Activated naive CD8-positive, alpha-beta T cell treated with anti-CD3 and anti-CD28 coated beads, Interleukin-2, amount 50 U/mL, for 16 hours (primary cell): ENCODE measurements around the gene RNF212.
A peak's percentile ranks its signal among the peaks of the same experiment; 100 is the strongest.
"Not testable (repeated sequence)": the region's sequence is repeated elsewhere in the genome, so short reads cannot be mapped to it uniquely, and the experiment has no call there.

Experiments used
- DNase-seq: peaks from one replicate; pipeline ENCODE4 v3.0.0-alpha.2; 2020; ENCODE audit warnings: low read depth, low spot score

Gene RNF212

DNA sequence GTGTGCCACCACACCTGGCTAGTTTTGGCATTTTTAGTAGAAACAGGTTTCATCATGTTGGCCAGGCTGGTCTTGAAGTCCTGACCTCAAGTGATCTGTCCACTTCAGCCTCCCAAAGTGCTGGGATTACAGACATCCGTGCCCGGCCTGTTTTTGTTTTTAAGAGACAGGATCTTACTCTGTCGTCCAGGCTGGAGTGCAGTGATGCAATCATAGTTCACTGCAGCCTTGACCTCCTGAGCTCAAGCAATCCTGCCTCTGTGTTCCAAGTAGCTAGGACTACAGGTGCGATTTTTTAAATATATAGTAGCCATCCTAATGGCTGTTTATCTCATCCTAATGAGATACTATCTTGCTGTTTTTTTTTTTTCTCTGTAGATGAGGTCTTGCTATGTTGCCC, 47.6 kb downstream of the RNF212 start:
- DNase-seq, result no peak

DNA sequence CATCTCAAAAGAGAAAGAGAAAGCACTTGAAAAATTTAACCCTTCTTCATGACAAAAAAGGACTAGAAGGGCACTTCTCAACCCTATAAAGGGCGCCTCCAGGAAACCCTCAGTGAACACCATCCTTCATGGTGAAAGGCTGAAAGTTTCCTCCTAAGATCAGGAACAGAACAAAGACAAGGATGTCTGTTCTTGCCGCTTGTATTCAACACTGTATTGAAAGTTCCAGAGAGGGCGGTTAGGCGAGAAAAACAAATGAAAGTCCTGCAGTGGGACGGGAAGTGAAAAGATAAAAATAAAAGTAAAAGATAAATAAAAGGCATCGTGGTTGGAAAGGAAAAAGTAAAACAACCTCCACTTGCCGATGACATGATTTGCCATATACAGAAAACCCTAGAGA, 50.9 kb downstream of the RNF212 start:
- no peak for DNase-seq

DNA sequence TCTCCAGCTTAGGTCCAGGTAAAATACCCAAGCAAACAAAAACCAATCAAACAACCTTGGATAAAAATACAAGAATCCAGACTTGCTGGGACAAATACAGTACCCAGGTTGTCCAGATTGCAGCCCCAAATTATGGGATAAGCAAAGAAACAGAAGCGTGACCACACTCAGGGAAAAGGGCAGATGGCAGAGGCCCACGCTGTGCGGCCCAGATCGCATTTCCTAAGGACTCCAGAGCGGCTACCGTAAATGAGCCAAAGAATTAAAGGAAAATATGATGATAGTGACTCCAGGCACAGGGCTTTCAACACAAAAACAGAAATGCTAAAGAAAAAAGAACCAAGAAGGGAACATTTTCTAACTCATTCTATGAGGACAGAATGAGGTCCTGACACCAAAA, 51.6 kb downstream of the RNF212 start:
- no peak for DNase-seq

DNA sequence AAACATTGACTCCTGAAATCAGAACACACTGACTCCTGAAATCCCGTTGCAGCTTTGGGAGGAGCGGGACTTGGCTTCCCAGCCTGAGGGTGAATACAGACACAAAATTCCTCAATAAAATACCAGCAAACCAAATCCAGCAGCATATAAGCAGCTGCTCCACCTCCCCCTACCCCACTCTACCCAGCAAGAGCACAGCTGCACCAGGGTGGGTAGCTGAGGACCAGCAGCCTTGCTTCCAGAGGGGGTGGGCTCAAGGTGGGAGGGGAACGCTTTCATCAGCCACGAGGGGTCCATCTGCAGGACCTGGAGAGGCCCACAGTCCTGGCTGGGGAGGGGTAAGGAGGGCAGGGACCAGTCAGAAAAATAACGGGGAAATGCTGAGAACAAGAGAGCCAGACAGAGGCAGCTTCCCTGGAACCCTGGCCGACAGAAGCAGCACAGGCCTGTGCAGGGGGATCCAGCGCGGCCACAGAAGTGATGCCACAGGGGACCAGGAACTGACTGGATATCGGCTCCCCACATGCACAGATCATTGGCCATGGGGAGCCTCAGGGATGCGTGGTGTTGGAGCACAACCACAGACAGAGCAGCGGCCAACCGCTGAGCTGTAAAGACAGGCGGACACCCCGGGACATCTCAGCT, 52.2 kb downstream of the RNF212 start:
- no peak for DNase-seq

DNA sequence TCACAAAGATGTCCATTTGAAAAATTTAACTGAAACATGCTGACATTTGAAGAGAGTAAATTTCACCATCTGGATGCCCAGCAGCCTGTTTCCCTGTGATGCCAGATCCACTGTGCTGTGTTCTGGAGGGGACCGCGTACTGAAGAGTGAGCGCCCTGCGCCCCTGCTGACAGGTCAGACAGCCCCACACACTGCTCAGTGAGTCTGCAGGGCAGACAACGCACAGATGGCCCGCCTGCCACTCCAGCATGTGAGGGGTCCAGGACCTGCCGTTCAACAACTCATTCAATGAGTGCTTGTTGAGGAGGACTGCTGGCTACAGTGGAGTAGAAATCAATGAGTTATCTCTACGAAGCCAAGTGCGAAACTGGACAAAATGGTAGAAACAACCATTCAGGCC, 52.7 kb downstream of the RNF212 start:
- no peak for DNase-seq

DNA sequence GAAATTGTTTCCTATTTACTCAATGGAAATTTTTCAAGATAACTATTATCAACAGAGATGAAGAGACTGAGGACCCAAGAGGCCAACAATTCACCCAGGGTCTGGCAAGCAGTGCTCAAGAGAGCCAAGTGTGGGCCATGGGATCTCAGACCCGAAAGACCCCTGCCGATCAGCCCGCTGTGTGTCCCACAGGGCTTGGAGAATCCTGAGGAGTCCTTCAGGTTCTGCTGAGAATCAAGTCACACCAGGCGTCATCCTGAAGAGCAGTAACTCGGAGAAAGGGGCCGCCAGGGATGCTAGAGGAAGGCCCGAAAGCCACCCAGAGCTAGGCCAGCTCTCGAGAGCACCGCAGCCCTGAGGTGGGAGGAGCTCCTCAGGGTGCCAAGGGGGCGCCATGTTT, 53.2 kb downstream of the RNF212 start:
- DNase-seq, result no peak

DNA sequence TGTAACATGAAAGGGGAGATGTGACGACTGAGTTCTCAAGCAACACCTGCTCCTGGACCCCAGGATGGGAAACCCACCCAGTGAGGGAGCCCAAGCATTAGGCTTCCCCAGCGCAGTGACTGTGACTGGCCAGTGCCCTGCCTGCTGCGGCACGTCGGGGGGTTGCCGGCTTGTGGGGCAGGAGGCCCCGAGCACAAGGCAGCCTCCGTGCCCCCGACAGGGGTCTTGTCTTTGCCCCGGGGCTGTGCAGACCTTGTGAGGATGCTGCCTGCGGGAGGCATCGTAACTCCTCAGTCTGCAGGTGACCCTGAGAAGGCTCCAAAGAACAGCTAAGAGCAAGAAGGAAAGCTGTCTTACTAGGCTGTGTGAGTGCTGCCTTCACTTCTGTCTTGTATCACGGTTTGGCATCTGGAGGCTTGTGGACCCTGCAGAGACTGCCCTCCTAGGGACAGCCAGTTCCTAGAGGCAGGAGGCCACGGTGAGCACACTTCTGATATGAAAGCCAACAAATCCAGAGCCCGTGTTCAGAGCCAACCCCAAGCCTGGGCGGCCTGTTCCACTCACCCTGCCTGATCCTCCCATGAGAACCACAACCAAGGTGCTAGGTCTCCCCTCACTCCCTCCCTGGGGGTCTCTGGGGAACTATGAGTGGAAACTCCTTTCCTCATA, 54.2 kb downstream of the RNF212 start:
- no peak for DNase-seq

DNA sequence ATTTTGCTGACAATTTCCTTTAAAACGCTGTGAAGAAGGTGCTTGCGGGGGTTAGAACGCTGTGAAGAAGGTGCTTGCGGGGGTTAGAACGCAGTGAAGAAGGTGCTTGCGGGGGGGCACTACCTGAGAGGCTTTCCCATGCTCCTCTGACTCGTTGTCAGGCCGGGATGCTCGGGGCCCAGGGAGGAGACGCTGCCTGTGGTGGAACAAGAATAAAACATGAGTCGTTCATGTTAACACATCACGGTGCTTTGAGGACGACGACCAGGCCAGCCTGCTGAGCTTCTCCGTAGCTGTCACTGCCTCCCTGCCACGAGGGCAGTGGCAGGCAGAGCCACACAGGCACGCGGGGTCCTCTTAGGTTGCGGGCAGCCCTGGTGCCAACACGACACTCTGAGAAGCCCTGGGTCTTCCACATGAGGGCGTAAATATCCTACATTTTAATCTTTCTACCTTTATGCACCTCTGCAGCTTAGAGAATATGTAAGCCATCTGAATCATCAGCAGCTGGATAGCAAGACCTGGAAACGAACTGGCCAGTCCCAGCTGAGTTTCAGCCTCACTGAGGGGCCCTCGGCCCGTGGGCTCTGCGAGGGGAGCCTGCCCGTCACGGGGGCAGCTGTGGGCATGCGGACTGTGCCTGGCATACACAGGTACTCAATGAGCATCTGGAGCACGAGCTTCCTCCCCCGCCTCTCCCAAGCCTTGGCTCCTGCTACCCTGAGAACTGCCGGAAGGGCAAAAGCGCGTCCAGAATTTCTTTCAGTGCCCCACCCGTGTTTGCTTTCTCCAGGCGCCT, 55.0 kb downstream of the RNF212 start:
- no peak for DNase-seq

DNA sequence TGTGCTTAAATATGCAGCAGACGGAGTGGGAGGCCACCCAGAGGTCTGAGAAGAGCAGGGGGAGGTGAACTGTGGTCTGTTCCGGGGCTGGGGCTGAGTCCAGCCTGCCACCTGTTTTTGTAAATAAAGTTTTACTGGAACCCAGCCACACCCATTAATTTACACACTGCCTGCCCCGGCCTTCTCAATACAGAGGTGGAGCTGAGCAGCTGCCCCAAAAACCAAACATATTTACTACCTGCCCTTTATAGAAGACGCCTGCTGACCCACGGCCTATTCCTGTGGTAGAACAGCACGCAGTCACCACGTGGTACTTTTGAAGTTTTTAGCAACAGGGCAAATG, 56.0 kb downstream of the RNF212 start:
- DNase-seq, result no peak

DNA sequence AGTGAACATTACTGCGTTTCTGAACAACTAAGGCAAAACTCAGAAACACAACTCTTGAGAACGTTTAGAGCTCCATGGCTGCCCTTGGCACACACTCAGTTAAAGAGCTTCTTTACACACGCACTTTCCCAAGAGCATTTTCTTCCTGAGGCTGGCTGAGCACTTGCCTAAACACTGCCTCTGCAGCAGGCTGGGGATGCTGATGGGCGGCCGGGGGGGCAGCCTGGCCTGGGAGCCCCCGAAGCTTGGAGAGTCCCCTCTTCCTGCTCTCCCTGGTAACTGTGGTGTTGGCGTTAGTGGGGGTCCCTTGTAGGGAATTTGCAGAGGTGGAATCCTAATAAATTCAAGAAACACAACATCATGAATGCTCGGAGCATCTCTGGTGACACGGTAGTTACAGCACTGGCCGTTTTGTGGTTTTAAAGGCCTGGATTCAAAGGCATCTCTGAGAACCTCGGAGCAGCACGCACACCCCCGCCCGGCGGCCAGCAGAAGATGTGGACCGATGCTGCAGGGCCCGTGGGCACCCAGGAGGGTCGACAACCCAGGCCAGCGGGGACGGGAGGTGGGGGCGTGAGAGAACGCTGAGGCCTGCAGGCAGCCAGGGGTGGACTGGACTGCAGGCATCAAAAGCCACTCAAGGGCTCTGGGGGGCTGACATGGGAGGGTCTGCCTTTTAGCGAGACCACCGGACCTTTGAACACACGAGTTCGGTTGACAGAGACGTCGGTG, 56.5 kb downstream of the RNF212 start:
- DNase-seq, result no peak

DNA sequence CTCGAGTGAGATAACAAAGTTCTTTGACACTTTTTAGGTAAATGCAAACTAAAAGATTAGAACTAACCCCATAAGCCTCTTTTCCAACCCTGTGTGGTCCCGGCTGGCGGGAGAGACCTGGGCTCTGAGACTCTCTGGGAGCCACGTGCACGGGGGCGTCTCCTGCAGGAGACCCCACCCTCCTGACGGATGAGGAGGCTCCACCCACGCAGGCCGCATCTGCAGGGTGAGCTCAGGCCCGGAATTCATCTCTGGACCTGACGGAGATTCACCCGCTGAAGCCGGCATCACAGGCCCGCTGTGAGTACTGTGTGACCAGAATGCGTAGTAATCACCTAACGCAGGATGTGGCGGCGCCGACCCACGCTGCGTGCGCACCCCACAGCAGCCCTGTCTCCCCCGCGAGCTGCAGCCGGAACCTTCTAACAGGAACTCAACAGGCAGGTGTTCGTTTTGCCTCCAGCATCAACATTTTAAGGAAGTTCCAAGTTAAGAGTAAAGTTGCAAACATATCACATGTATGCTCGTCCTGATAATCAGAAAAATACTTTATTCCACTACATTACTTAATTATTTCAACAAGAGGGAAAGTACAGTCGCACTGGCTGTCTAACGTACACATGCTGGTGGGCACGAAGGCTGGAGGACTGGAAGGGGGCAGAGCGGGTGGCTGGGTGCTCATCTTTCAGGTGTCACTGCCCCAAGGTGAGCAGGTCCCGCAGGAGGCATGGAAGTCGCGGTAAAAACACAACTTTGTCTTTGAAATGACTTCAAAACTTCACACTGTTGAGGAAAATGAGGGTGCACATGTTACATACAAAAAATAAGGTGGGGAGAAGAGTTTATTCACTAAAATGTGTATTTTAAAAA, 57.4 kb downstream of the RNF212 start:
- peak; percentile 52 for DNase-seq

DNA sequence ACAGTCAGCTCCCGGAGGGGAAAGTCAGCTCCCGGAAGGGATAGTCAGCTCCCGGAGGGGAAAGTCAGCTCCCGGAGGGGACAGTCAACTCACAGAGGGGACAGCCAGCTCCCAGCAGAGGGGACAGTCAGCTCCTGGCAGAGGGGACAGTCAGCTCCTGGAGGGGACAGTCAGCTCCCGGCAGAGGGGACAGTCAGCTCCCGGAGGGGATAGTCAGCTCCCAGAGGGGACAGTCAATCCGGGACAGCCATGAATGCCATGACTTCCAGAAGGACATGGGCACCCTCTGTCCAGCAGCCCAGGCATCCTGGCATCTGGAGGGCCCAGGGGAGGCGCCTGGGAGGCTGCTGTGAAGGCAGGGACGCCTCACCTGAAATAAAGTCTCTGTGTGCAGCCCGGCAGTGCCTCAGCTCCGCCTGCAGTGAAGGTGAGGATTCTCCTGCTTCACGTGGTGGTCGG, 58.1 kb downstream of the RNF212 start:
- DNase-seq, result not testable (repeated sequence)

DNA sequence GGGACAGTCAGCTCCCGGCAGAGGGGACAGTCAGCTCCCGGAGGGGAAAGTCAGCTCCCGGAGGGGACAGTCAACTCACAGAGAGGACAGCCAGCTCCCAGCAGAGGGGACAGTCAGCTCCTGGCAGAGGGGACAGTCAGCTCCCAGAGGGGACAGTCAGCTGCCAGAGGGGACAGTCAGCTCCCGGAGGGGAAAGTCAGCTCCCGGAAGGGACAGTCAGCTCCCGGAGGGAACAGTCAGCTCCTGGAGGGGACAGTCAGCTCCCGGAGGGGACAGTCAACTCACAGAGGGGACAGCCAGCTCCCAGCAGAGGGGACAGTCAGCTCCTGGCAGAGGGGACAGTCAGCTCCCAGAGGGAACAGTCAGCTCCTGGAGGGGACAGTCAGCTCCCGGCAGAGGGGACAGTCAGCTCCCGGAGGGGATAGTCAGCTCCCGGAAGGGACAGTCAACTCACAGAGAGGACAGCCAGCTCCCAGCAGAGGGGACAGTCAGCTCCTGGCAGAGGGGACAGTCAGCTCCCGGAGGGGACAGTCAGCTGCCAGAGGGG, 58.6 kb downstream of the RNF212 start:
- DNase-seq, result not testable (repeated sequence)

DNA sequence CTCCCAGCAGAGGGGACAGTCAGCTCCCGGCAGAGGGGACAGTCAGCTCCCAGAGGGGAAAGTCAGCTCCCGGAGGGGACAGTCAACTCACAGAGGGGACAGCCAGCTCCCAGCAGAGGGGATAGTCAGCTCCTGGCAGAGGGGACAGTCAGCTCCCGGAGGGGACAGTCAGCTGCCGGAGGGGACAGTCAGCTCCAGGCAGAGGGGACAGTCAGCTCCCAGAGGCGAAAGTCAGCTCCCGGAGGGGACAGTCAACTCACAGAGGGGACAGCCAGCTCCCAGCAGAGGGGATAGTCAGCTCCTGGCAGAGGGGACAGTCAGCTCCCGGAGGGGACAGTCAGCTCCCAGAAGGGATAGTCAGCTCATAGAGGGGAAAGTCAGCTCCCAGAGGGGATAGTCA, 59.5 kb downstream of the RNF212 start:
- DNase-seq, result not testable (repeated sequence)

DNA sequence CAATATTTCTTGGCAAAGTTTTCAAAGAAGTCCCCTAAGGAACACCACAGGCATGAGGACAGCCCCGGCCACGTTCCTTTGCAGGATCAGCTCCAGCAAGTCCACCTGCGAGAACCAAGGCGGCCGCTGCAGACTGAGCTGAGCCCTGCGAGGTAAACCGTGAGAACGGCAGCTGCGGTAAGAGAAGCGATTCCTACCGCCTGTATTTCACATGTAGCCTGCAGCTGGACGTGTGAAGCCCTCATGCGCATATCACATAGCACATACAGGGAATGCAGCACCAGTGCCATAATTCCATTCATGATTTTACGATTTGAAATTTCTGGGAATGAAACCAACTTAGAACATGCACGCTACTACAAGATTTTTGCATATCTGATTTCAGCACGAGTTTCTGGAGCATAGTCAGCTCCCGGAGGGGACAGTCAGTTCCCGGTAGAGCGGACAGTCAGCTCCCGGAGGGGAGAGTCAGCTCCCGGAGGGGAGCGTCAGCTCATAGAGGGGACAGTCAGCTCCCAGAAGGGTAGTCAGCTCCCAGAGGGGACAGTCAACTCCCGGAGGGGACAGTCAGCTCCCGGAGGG, 60.2 kb downstream of the RNF212 start:
- DNase-seq, result no peak

DNA sequence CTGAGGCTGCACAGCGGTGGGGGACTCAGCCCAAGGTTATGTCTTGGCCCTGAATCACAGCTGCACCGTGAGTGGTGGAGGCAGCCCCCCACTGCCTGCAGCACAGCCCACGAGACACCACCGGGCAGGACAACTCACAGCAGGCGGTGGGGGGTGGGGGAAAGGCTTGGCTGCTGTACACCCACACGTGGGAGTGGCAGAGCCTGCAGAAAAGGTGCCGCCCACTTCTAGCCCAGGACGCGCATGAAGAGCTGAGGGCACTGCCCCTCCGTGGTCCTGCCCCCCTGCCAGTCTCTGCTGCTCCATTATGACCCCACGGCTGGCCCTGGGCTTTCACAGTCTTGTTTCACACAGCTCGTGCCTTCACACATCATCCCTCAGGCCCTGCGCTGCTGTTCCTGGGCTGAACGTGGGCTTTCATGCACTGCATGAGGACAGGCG, 61.1 kb downstream of the RNF212 start:
- DNase-seq, result no peak

DNA sequence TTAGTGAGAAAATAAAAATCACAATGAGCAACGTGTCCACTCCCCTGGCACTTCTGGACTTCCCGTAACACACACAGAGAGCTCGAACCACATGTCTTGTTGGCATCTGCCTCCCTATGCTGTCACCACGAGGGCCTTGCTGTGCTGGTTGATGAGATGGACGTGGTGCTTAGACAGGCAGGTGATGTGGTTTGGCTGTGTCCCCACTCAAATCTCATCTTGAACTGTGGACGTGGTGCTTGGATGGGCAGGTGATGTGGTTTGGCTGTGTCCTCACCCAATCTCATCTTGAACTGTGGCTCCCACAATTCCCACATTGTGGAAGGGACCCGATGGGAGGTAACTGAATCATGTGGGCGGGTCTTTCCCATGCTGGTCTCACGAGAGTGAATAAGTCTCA, 61.9 kb downstream of the RNF212 start:
- DNase-seq, result no peak

DNA sequence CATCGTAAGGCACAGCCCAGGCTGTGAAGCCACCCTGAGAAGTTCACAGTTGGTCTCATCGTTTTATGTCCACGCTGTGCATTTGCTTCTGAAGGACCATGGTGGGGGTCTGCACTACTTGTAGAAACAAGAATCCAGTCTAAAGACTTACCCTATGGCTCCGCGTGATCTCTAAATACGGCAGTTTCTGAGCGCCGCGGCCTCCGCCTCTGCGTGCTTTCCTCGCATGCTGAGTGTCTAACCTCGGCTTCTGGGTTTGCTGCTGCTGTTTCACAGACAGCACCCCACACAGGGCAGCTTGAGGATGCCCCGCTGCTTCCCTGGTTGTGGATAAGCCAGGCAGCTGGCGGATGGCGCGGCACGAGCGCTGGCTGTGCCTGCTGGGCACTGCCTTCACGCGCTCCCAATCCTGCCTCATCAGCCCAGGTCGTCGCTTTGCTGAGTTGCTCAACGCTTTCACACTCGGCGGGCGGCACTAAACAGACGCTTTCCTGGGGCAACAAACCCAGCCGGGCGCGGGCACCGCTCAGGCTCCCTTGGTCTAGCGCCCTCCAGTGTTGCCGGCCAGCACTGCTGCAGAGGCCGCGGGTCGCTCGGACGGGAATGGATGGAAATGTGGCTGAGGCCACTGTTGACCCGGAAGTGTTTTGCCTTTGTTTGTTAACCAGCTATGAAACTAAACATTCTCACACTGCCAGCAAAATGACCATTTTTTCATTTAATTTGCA, 62.7 kb downstream of the RNF212 start:
- no peak for DNase-seq

DNA sequence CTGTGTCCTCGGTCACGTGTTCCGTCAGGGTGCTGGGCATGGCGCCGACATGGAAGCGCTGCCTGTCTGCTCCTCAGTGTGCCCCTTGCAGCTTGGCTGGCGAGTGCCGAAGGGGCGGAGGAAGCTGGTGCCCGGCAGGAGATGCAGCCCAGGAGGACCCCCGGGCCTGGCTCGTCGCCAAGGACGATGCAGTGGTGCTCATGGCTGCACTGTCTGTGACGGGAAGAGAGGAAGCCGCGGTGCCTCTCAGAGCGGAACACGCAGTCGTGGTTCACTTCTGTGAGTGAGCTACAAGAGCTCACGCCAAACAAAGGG, 63.8 kb downstream of the RNF212 start:
- DNase-seq, result no peak
